ENCODE data around the gene PTPRK.

DNA sequence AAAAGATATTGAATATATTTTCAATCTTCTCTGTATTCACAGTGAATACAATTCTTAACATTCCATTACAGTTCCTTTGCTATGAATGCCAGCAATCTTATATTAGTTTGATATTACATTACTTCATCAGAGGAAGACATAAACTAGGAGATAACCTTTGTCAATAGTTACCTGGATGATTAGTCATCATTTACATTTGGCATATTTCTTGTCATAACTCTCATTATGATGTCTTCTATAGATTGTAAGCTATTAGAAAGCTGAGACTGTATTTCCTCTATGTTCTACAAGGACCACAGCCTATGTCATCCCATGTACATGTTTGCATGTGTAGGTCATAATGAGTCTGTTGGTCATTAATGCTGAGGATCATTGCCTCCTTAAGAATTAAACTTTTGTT, 7.8 kb upstream of the PTPRK start:
- TF ChIP-seq CTCF (IDR thresholded peaks at IDR 0.05) (no peak), POLR2A (IDR thresholded peaks at IDR 0.05) (no peak), EP300 (IDR thresholded peaks at IDR 0.05) (no peak)

Measured in suprapubic skin (tissue), 3 donors.